Activated naive CD4-positive, alpha-beta T cell treated with Interleukin-2 at 50 U/mL for 16 hours (primary cell): ENCODE results near the gene B3GAT1.

ENCODE experiments used
- DNase-seq: peaks from one replicate; pipeline ENCODE4 v3.0.0-alpha.2; 2020

Gene B3GAT1

DNA sequence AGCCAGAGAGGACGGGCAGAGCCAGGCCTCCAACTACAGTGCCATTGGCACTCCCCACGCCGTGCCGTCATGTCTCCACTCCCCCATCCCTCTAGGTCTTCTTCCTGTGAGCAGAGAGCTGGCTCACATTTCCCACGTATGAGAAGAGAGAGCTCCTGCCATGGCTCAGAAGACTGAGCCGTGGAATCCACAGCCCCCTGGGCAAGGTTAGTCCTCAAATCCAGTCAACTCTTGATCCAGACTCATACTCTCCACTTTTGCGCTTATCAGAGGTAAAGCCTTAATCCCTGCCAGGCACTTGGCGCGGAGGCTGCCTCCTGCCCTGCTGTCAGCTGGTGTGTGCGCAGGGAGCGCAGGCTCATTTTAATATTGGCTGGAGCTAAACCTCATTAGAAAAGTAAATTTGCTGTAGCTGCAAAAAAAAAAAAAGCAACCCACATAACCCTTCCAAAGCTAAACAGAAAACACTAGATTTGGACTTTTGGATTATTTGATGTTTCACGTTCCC is 4.7 kb downstream of the B3GAT1 start:
- no peak for DNase-seq

DNA sequence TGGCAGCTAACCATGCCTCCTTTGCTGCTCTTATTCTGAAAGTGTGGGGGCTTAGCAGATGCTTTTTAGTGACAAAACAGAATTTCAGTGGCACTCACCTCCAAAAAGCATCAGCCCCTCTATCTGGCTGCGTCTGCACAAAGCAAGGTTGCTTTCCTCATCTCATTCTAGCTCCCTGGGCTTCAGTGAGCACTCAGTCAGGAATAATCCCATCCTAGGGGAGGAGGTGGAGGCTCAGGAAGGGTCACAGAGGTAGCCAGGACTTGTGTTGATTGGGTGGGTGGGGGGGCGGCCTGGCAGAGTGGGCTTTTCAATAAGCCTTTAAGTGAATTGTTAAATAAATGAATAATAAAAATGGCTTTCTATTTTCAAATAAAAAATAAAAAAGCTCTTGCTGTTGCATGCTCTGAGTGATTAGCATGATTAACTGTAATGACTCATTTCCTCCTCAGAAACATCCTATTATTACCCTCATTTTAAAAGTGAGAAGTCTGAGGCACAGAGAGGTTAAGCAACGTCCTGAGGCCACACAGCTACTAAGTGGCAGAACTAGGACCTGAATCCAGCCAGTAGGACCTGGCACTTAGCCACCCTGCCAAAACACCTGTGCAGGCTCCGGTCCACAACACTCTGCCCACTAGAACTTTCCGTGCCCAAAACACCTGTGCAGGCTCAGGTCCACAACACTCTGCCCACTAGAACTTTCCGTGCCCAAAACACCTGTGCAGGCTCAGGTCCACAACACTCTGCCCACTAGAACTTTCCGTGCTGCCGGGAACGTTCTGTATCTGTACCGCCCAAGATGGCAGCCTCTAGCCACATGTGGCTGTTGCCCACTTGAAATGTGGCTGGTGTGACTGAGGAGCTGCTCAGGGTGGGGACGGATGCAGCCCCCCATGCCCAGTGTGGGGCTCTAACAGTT is 5.5 kb downstream of the B3GAT1 start:
- DNase-seq: no peak

GRCh38 chr11:134405841-134406240 is 6.2 kb downstream of the B3GAT1 start:
- no peak for DNase-seq

GRCh38 chr11:134405436-134405835 is 6.6 kb downstream of the B3GAT1 start:
- no peak for DNase-seq

DNA sequence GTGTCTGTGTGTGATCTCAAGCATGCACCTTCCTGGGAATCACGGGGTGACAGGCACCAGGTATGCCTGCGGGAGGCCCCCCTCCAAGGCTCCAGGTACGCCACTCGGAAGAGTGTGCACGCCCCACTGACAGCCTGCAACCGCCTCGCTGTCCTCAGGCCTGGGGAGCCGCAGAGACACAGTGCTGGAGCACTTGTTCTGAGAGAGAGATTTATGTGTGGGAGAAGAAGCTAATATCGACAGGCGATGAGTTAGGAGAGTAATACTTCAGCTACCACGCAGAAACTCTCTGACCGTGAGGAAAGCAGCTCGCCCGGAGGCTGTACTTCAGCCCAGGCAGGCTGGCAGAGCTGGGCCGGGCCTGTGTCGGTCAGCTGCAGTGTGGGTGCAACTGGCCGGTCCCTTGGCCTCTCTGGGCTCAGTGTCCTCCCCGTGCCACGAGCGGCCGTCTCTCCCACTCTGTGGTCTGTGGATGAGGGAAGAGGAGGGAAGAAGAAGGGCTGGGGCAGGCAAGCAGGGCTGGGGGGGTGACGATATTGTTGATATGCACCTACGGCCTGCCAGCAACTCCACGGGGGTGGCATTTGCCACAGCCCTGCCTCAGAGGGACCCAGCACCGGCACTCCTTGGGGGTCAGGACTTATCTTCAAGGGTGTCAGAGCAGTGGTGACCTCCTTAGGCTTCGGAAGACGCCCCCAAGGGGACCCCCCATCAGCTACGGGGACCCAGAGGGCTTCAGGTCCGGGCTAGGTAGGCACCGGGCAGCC is 7.3 kb downstream of the B3GAT1 start:
- DNase-seq: no peak

DNA sequence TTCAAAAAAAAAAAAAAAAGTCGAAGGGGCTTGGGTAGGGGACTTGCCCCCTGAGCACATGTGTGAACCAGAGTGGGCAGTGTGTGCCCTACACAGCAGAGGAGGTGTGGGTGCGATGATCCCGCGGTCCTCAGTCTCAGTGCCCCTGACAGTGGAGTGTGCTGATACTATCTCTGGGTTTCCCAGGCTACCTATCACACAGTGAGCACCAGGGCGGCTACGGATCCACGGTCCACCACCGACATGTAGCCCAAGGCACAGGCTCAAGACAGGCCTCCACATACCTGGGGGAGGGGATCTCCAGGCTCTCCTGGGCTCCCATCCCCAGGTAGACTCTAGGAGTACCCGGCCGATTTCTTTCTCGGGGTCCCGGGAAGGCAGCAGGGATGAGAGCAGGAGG is 9.1 kb downstream of the B3GAT1 start:
- DNase-seq: no peak

DNA sequence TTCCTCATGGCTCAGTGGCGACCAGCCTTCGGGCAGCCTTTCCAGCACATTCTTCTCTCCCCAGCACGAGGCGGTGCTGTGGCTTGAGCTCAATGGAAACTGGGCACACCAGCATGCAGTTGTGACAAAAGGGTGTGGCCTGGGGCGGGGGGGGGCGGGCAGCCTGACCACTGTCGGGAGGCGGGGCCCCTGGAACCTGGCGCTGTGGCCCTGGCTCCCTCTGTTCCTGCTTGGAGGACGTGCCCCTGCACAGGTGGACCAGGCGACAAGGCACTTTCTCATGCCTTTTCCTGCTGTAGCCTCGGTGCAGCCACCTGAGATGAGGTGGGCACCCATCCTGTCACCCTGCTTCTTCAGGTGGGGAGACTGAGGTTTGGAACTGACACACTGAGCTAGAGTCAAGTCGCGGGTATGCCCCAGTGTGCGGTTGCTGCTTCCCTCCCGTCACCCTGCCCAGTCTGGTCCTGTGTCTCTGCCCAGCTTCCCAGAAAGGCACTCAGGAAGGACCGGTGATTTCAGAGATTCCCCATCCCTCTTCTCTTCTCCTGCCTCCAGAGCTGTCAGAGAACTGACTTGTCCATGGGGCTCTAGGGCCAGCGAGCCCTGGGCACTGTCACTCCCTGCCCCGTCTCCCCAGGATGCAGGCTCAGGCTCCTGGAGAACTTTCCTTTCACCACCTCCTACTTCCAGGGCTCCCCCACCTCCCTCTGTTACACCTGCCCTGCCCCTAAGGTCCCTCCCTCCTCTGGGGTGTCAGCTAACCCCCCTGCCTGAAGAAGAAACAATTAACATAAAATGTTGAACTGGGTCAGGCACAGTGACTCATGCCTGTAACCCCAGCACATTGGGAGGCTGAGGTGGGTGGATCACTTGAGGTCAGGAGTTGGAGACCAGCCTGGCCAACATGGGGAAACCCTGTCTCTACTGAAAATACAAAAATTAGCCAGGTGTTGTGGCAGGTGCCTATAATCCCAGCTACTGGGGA is 9.9 kb downstream of the B3GAT1 start:
- no peak for DNase-seq

GRCh38 chr11:134399996-134400395 is 12.0 kb downstream of the B3GAT1 start:
- DNase-seq: no peak

GRCh38 chr11:134399293-134399654 is 12.8 kb downstream of the B3GAT1 start:
- DNase-seq: no peak

- no peak for DNase-seq
Measured at GRCh38 chr11:134398644-134399292, 13.3 kb downstream of the B3GAT1 start.

- DNase-seq: no peak
Measured at GRCh38 chr11:134398079-134398444, 14.0 kb downstream of the B3GAT1 start.

DNA sequence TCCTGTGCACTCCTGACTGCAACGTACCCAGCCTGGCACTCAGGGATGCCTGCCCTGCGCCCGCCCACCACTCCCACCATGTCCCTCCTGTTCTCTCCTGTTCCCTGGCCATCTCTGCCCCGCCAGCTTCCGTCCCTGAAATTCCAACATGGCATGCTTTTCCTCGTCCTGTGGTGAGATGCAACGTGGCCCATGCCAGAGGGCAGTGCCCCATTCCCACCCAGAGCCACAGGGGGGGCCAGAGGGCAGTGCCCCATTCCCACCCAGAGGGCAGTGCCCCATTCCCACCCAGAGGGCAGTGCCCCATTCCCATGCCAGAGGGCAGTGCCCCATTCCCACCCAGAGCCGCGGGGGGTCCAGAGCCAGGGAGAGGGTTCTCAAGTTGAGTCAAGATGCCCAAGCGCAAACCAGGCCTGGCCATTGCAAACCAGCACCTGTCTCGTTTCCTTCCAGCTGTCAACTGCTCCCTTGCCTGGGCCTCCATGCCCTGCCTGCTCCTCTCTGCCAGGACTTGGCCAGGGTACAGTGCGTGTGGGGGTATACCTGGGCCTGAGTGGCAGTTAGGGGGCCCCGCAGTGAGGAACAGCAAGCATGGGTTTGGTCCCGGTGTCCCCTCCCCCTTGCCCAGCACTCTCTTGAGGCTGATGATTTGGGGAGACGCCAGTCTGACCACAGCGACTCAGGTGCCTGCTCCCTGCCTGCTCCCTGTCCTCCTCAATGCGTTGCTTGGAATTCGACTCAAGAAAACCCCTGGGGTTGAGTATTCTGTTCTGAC is 14.6 kb downstream of the B3GAT1 start:
- no peak for DNase-seq

- no peak for DNase-seq
Measured at GRCh38 chr11:134395002-134395401, 17.0 kb downstream of the B3GAT1 start.

GRCh38 chr11:134394311-134394710 is 17.7 kb downstream of the B3GAT1 start:
- DNase-seq: no peak

DNA sequence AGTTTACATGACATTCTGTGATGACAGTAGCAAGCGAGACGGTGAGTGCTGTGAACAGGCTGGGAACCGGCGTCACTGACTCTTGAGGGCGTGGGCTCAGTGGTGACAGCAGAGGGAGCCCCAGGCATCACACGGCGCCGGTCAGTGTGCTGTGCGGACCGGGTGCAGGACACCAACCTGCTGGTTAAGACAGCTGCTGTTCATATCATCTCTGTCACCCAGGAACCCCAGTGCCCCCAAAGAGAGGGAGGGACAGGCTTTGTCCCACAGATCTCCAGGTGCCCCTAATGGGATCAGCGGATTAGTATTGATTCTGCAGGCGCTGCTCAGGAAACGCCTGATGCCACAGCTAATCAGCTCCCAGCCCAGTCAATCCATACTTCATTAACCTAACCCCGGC is 18.4 kb downstream of the B3GAT1 start:
- no peak for DNase-seq

GRCh38 chr11:134392953-134393615 is 19.0 kb downstream of the B3GAT1 start:
- DNase-seq: no peak

GRCh38 chr11:134391656-134392055 is 20.4 kb downstream of the B3GAT1 start:
- DNase-seq: no peak

DNA sequence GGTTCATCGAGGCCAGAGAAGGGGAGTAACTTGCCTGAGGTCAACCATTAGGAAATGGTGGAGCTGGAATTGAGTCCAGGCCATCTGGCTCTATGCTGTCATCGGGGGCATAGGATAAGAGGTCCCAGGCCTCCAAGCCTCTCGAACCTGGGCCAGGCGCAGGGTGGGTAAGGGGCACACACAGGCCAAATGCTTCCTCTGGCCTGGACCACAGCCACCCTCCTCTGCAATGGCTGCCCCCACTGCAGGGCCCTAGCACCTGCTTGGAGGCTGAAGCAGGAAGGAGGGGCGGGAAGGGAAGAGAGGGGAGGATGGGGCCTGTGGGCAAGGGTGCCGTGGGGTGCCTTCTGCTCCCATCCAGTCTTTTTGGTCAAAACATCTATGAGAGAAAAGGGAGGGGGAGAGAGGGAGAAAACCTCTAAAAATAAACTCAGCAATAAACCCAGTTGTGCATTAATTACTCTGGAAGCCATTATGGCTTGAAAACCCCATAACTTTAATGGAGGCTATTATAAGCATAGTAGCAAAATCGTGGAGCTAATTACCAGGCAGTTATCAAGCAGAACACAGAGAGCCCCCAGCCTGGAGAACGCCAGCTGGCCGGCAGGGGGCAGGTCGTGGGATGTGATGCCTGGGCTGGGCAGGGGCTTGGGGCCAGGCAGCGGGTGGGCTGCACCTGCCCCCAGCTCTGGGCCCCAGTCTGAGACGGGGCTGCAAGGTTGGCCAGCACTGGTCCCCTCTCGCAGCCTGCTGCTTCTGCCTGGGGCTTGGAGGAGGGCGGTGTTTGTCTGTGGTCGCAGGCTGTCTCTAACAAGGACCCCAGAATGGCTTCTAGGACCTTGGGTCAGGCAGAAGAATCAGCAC is 21.1 kb downstream of the B3GAT1 start:
- DNase-seq: no peak

DNA sequence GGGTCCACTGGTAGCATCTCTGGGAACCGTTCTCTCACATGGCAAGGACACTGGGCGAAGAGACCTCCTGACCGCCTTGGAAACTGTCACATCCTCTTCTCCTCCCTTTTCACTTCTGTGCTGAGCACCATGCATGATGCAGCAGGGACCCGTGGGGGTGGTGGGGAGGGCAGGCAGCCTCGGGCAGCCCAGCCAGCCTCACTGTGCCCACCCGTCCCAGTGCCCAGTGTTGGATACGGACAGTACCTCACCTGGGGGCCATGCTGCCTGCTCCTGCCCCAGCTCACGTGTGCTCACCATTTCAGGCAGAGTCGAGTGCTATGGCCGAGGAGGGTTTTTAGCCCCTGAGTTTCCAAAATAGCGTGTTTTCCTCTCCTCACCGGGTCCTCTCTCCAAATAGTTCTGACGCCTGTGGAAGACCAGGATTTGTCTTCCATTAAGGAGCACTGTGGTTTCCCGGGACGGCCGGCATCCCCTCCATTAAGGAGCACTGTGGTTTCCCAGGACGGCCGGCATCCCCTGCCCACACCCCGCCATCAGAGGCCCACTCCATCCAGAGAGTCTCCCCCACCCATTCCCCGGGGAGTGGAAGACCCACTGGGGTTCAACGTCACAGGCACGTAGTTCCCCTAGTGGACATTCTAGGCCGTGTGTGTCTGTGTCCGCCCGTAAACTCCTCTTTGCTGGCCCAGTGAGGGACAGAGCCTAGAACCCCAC is 22.4 kb downstream of the B3GAT1 start:
- no peak for DNase-seq
